VCaP (cell line): Measurements from ENCODE around the gene ALOX12B.
"Not testable (repeated sequence)": the region's sequence is repeated elsewhere in the genome, so short reads cannot be mapped to it uniquely, and the experiment has no call there.

Experiments
- H3K27ac ChIP-seq: fragments of 450-650 bp; 2 replicates; pipeline ENCODE4 v1.5.1; 2017
- CTCF ChIP-seq: fragments of 450-650 bp; conservative IDR thresholded peaks from 2 replicates; pipeline ENCODE4 v1.5.1; 2017; ENCODE audit warnings: mild to moderate bottlenecking, moderate library complexity

The ALOX12B gene

GRCh38 chr17:8080208-8080798, 7.2 kb downstream of the ALOX12B start:
- no peak overlapping the region for H3K27ac ChIP-seq
- TF ChIP-seq CTCF, result peak; percentile 64

- peak overlapping the region; percentile 37; the same call in 1 of the 2 replicates for H3K27ac ChIP-seq
- TF ChIP-seq CTCF, result peak; percentile 88
Measured at GRCh38 chr17:8079291-8080207, 8.0 kb downstream of the ALOX12B start.

GRCh38 chr17:8077939-8078338, 9.6 kb downstream of the ALOX12B start:
- not testable (repeated sequence) for H3K27ac ChIP-seq

- no peak for TF ChIP-seq CTCF
- no peak overlapping the region for H3K27ac ChIP-seq
Measured at GRCh38 chr17:8076502-8077266, 10.8 kb downstream of the ALOX12B start.

GRCh38 chr17:8075574-8076342, 11.8 kb downstream of the ALOX12B start:
- no peak overlapping the region for H3K27ac ChIP-seq
- no peak for TF ChIP-seq CTCF

- H3K27ac ChIP-seq, result no peak overlapping the region
- TF ChIP-seq CTCF, result no peak
Measured at GRCh38 chr17:8075081-8075480, 12.4 kb downstream of the ALOX12B start.

GRCh38 chr17:8074554-8074953, 13.0 kb downstream of the ALOX12B start:
- H3K27ac ChIP-seq, result no peak overlapping the region
- no peak for TF ChIP-seq CTCF
